Esophagus muscularis mucosa (tissue), 4 donors: Measurements from ENCODE around the gene TENT5A.

Experiments
- CTCF ChIP-seq, 3 experiments: fragments of 200-600 bp in 2 of 3; fragments of 450-650 bp in 1 of 3; sonication (generic) in 2 of 3; IDR thresholded peaks; one replicate each; pipeline ENCODE4 v1.5.1; 2017 to 2019; ENCODE audit warnings: antibody characterized with exemption in 3 of 3, mild to moderate bottlenecking in 2 of 3, moderate library complexity in 1 of 3
- EP300 ChIP-seq: sonication (generic); formaldehyde crosslinking; IDR thresholded peaks from one replicate; pipeline ENCODE4 v1.6.1; 2017; ENCODE audit warnings: antibody characterized with exemption
- POLR2AphosphoS5 ChIP-seq, 2 donors: sonication (generic); formaldehyde crosslinking; IDR thresholded peaks; one replicate each; pipeline ENCODE4 v1.6.1; 2017; ENCODE audit warnings: antibody characterized with exemption in 2 of 2

GRCh38 chr6:81749707-81750106 is 2.8 kb downstream of the TENT5A start:
- no peak for TF ChIP-seq CTCF (IDR thresholded peaks at IDR 0.05)
- TF ChIP-seq EP300 = no peak
- no peak for TF ChIP-seq POLR2AphosphoS5 (IDR thresholded peaks at IDR 0.05)
